Sigmoid colon (tissue), 7 donors: ENCODE results near the gene FBXL16. TPM values are rescaled to one million over a fixed set of nuclear protein-coding genes. Genes with fewer than 3 reads are reported as not detected.
"Not testable (repeated sequence)": the region's sequence is repeated elsewhere in the genome, so short reads cannot be mapped to it uniquely, and the experiment has no call there.

ENCODE experiments used
- DNase-seq: peaks from one replicate; pipeline ENCODE4 v3.0.0-alpha.2; 2019
- H3K27ac ChIP-seq, 4 donors: fragments of 200-600 bp; sonication (generic); one replicate each; pipeline ENCODE4 v1.5.1; 2016 to 2019; ENCODE audit warnings: mild to moderate bottlenecking in 1 of 4
- H3K27me3 ChIP-seq, 3 donors: fragments of 200-600 bp; sonication (generic); one replicate each; pipeline ENCODE4 v1.5.1; 2019; ENCODE audit warnings: mild to moderate bottlenecking in 1 of 3
- H3K36me3 ChIP-seq, 4 donors: fragments of 200-600 bp; sonication (generic); one replicate each; pipeline ENCODE4 v1.5.1; 2016 to 2019
- H3K4me1 ChIP-seq, 4 donors: fragments of 200-600 bp; sonication (generic); one replicate each; pipeline ENCODE4 v1.5.1; 2017 to 2019
- H3K4me3 ChIP-seq, 4 donors: fragments of 200-600 bp; sonication (generic); one replicate each; pipeline ENCODE4 v1.5.1; 2017 to 2019; ENCODE audit warnings: mild to moderate bottlenecking in 2 of 4, moderate library complexity in 1 of 4
- H3K9me3 ChIP-seq, 4 donors: fragments of 200-600 bp in 3 of 4; sonication (generic) in 3 of 4; one replicate each; pipeline versions ENCODE4 v1.5.1 to v1.6.1; 2013 to 2019
- CTCF ChIP-seq, 4 experiments: fragments of 450-650 bp in 3 of 4; fragments of 200-600 bp in 1 of 4; IDR thresholded peaks; one replicate each; pipeline ENCODE4 v1.5.1; 2016 to 2019; ENCODE audit warnings: antibody characterized with exemption in 4 of 4, mild to moderate bottlenecking in 3 of 4, moderate library complexity in 2 of 4
- EP300 ChIP-seq, 4 donors: sonication (generic); formaldehyde crosslinking; IDR thresholded peaks; one replicate each; pipeline ENCODE4 v1.6.1; 2017; ENCODE audit warnings: antibody characterized with exemption in 4 of 4
- POLR2A ChIP-seq, 2 donors: fragments of 450-650 bp; IDR thresholded peaks; one replicate each; pipeline ENCODE4 v1.6.1; 2016; ENCODE audit warnings: antibody characterized with exemption in 2 of 2, mild to moderate bottlenecking in 2 of 2, moderate library complexity in 2 of 2
- POLR2AphosphoS5 ChIP-seq, 4 donors: sonication (generic); formaldehyde crosslinking; IDR thresholded peaks; one replicate each; pipeline ENCODE4 v1.6.1; 2017; ENCODE audit warnings: antibody characterized with exemption in 4 of 4
- WGBS, 2 donors: extraction: QIAGEN DNeasy Blood & Tissue Kit; methylation state at CpG; one replicate each; pipeline ENCODE4 v1.1.7; 2013; 5-methylcytosine and 5-hydroxymethylcytosine counted together
- intact Hi-C: fragments of 100-400 bp; cut with DNase I; formaldehyde crosslinking; loops from one replicate; pipeline ENCODE4 v1.15.1; 2023
- polyA plus RNA-seq, 3 donors: library from polyadenylated mRNA; stranded (reverse); fragments of 200-250 nt; gene quantifications; one replicate each; pipeline ENCODE4 v1.2.3, GENCODE V29; 2013
- total RNA-seq, 4 donors: library from RNA; depleted of rRNA; stranded (reverse); fragments of >200 nt; gene quantifications; one replicate each; pipeline ENCODE4 v1.1.0, GENCODE V29; 2016
- donor health status: healthy with polysubstance abuse.
- donor health status: Bipolar disorder and iron deficiency.
- donor health status: healthy.

FBXL16 gene
- total and polyA plus RNA-seq, 7 donors, result 0.16 to 2.4 (median 1.4) TPM; not detected in 1

GRCh38 chr16:692356-693108 is 13.1 kb downstream of the FBXL16 start:
- no peak overlapping the region for H3K27ac ChIP-seq
- WGBS, 2 donors, result 48 to 64% methylated on average over 10 of the region's 10 CpGs
- peaks cover 39 to 61% (median 48%) of the 10 kb centered on the region in 3 donors for H3K27me3 ChIP-seq

GRCh38 chr16:691242-691641 is 14.4 kb downstream of the FBXL16 start:
- Histone ChIP-seq H3K27me3 (peaks cover 32 to 48% (median 36%) of the 10 kb centered on the region in 3 donors), H3K4me1 (peaks cover 0 to 54% (median 44%) of the 10 kb centered on the region in 4 donors), H3K36me3 (peaks cover 0 to 17% (median 4%) of the 10 kb centered on the region in 4 donors)
- H3K9me3 ChIP-seq, DNase-seq, H3K27ac ChIP-seq, H3K4me3 ChIP-seq, intact Hi-C loops: not testable (repeated sequence)
- 84 to 90% methylated on average over 16 of the region's 16 CpGs for WGBS, 2 donors

More at GRCh38 chr16:692356-693108, 13.1 kb downstream of the FBXL16 start:
- DNase-seq, result no peak
- no peak for TF ChIP-seq CTCF (IDR thresholded peaks at IDR 0.05)
- no peak for TF ChIP-seq EP300 (IDR thresholded peaks at IDR 0.05)
- TF ChIP-seq POLR2A (IDR thresholded peaks at IDR 0.05), result no peak
- Histone ChIP-seq H3K36me3 (peaks cover 0 to 4% (median 0%) of the 10 kb centered on the region in 4 donors), H3K4me3 (no peak overlapping the region), H3K4me1 (peaks cover 0 to 54% (median 42%) of the 10 kb centered on the region in 4 donors), H3K9me3 (no peaks in the 10 kb centered on the region)
- intact Hi-C loops, result no loop called here

- WGBS, 2 donors, result 80 to 86% methylated on average over 26 of the region's 26 CpGs
- peaks cover 16 to 29% (median 17%) of the 10 kb centered on the region in 3 donors for H3K27me3 ChIP-seq
- H3K4me3 ChIP-seq, result peak overlapping the region; percentile 75 to 91 (median 81)
- H3K36me3 ChIP-seq, result peaks cover 0 to 23% (median 4%) of the 10 kb centered on the region in 4 donors
- no peak for DNase-seq
- intact Hi-C loops, result loop anchor here (10.0 kb wide), 1 partner anchor 1085 kb away; the partner anchor contains the start of genes EME2, MRPS34 and NME3
- peaks cover 0 to 58% (median 48%) of the 10 kb centered on the region in 4 donors for H3K4me1 ChIP-seq
- peak overlapping the region; percentile 85 to 87 (median 86) for H3K27ac ChIP-seq
- TF ChIP-seq CTCF (IDR thresholded peaks at IDR 0.05) (no peak), POLR2AphosphoS5 (IDR thresholded peaks at IDR 0.05) (no peak)
- no peaks in the 10 kb centered on the region for H3K9me3 ChIP-seq
Measured at GRCh38 chr16:689175-689897, 16.3 kb downstream of the FBXL16 start.

- intact Hi-C loops, result loop anchor here (10.0 kb wide), 1 partner anchor 1087 kb away; the partner anchor contains the start of genes EME2, MRPS34 and NME3
- DNase-seq, result no peak
- Histone ChIP-seq H3K27ac (no peak overlapping the region), H3K4me1 (peaks cover 0 to 63% (median 56%) of the 10 kb centered on the region in 4 donors), H3K36me3 (peaks cover 3 to 31% (median 11%) of the 10 kb centered on the region in 4 donors), H3K4me3 (no peak overlapping the region), H3K27me3 (peaks cover 0 to 10% (median 0%) of the 10 kb centered on the region in 3 donors), H3K9me3 (no peaks in the 10 kb centered on the region)
- TF ChIP-seq POLR2AphosphoS5 (IDR thresholded peaks at IDR 0.05) (no peak), EP300 (IDR thresholded peaks at IDR 0.05) (no peak), CTCF (IDR thresholded peaks at IDR 0.05) (no peak), POLR2A (IDR thresholded peaks at IDR 0.05) (no peak)
- WGBS, 2 donors, result 92 to 93% methylated on average over 19 of the region's 19 CpGs
Measured at GRCh38 chr16:687499-687898, 18.1 kb downstream of the FBXL16 start.
